DOHH2 (cell line): ENCODE results near the gene SCAF11.

Experiments
- CTCF ChIP-seq: fragments of 200-600 bp; sonication (generic); IDR thresholded peaks from one replicate; pipeline ENCODE4 v1.5.1; 2014; ENCODE audit warnings: antibody characterized with exemption, mild to moderate bottlenecking, low read depth, low read length; ENCODE audit not compliant: poor library complexity, severe bottlenecking
- EZH2phosphoT487 ChIP-seq: fragments of 200-600 bp; sonication (generic); IDR thresholded peaks from 2 replicates; pipeline ENCODE4 v1.6.1; 2017; ENCODE audit warnings: borderline replicate concordance, mild to moderate bottlenecking, antibody characterized with exemption, low read length, moderate library complexity, mixed read lengths

DNA sequence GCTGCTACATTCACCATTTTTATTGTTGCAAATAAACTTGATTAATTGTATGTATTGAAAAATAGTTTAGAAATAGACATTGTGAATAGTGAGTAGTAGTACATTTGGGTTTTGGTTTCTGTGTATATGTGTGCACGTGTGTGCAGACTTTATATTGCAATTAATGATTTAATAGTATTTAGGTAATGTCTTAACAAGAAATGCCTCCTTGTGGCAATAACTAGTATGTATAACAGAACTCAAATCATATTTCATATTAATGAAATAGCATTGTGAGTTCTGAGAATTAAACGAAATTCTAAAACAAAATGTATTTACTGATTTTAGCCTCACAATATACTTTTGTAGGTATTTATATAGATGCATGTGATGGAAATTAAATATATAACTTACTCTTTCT, 100.1 kb downstream of the SCAF11 start:
- TF ChIP-seq CTCF (no peak), EZH2phosphoT487 (no peak)
